GM20000 (cell line): ENCODE measurements around the gene TMCC1.

Experiments
- DNase-seq: peaks from one replicate; pipeline ENCODE4 v3.0.0; 2012; ENCODE audit warnings: low spot score
- CTCF ChIP-seq: IDR thresholded peaks from 2 replicates; pipeline ENCODE4 v1.5.1; 2012; ENCODE audit warnings: mild to moderate bottlenecking, control low read depth; ENCODE audit errors: extremely low read depth, missing control alignments

Gene TMCC1

GRCh38 chr3:129722527-129722926 lies 171.0 kb downstream of the TMCC1 start:
- no peak for DNase-seq
- TF ChIP-seq CTCF = no peak

- no peak for TF ChIP-seq CTCF
Measured at GRCh38 chr3:129718201-129718600, 175.3 kb downstream of the TMCC1 start.

GRCh38 chr3:129715854-129716253 lies 177.7 kb downstream of the TMCC1 start:
- TF ChIP-seq CTCF = no peak
- DNase-seq = no peak

More at GRCh38 chr3:129718201-129718600, 175.3 kb downstream of the TMCC1 start:
- DNase-seq = no peak

GRCh38 chr3:129708328-129708861 lies 185.1 kb downstream of the TMCC1 start:
- DNase-seq = no peak
- TF ChIP-seq CTCF = no peak

- DNase-seq = no peak
- TF ChIP-seq CTCF = no peak
Measured at GRCh38 chr3:129705274-129705673, 188.2 kb downstream of the TMCC1 start.

GRCh38 chr3:129703913-129704312 lies 189.6 kb downstream of the TMCC1 start:
- no peak for DNase-seq
- no peak for TF ChIP-seq CTCF

GRCh38 chr3:129702934-129703712 lies 190.4 kb downstream of the TMCC1 start:
- no peak for DNase-seq

More at GRCh38 chr3:129702934-129703712, 190.4 kb downstream of the TMCC1 start:
- TF ChIP-seq CTCF = no peak
